OCI-LY3 (cell line): ENCODE measurements around the gene BOLA2B.
A peak's percentile ranks its signal among the peaks of the same experiment; 100 is the strongest.

ENCODE experiments used
- EZH2phosphoT487 ChIP-seq: fragments of 200-600 bp; shearing (Covaris generic); IDR thresholded peaks from 2 replicates; pipeline ENCODE4 v1.6.1; 2018; ENCODE audit warnings: antibody characterized with exemption, mixed run types, low read depth
- TF ChIP-seq, protein P1 (sequence below): fragments of 200-600, 300-600 bp; sonication (generic); IDR thresholded peaks from 2 replicates; pipeline ENCODE4 v1.5.1; 2014; ENCODE audit warnings: antibody characterized with exemption, low read length, low read depth

- TF ChIP-seq, protein P1, sequence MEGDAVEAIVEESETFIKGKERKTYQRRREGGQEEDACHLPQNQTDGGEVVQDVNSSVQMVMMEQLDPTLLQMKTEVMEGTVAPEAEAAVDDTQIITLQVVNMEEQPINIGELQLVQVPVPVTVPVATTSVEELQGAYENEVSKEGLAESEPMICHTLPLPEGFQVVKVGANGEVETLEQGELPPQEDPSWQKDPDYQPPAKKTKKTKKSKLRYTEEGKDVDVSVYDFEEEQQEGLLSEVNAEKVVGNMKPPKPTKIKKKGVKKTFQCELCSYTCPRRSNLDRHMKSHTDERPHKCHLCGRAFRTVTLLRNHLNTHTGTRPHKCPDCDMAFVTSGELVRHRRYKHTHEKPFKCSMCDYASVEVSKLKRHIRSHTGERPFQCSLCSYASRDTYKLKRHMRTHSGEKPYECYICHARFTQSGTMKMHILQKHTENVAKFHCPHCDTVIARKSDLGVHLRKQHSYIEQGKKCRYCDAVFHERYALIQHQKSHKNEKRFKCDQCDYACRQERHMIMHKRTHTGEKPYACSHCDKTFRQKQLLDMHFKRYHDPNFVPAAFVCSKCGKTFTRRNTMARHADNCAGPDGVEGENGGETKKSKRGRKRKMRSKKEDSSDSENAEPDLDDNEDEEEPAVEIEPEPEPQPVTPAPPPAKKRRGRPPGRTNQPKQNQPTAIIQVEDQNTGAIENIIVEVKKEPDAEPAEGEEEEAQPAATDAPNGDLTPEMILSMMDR: peak; percentile 81
- TF ChIP-seq EZH2phosphoT487: no peak
These were observed 6.5 kb downstream of the BOLA2B start for GRCh38 chr16:30186782-30187555.
